HepG2 (cell line): ENCODE results near the gene MSS51.

ENCODE experiments used
- ASH2L ChIP-seq: fragments of 300-600, 200-600 bp; sonication (generic); IDR thresholded peaks from 2 replicates; pipeline ENCODE4 v1.7.0; 2017; ENCODE audit warnings: low read depth, mild to moderate bottlenecking, moderate library complexity, mixed read lengths, low read length; ENCODE audit not compliant: insufficient read length
- EED ChIP-seq: sonication (generic); formaldehyde crosslinking; IDR thresholded peaks from 2 replicates; pipeline ENCODE4 v1.5.0; 2020; ENCODE audit warnings: mild to moderate bottlenecking, missing genetic modification reagents
- HCFC1 ChIP-seq: fragments of 150-350 bp; IDR thresholded peaks from 2 replicates; pipeline ENCODE4 v1.6.1; 2014; ENCODE audit warnings: low read depth, low read length
- HDAC2 ChIP-seq: sonication (generic); formaldehyde crosslinking; IDR thresholded peaks from 2 replicates; pipeline ENCODE4 v1.4.0; 2020; ENCODE audit warnings: missing genetic modification reagents
- PHF20 ChIP-seq: sonication (generic); formaldehyde crosslinking; IDR thresholded peaks from 2 replicates; pipeline ENCODE4 v1.5.0; 2020; ENCODE audit warnings: mild to moderate bottlenecking, missing genetic modification reagents
- SAFB2 ChIP-seq: sonication (generic); formaldehyde crosslinking; IDR thresholded peaks from 2 replicates; pipeline ENCODE4 v1.5.1; 2020; ENCODE audit warnings: missing genetic modification reagents, low read depth, mild to moderate bottlenecking, borderline replicate concordance
- SP1 ChIP-seq, 2 experiments: fragments of 450-650 bp in 1 of 2; sonication (generic) in 1 of 2; formaldehyde crosslinking in 1 of 2; IDR thresholded peaks; 2 replicates each; pipeline versions ENCODE4 v1.4.0 to v1.6.1; 2016 to 2020; ENCODE audit warnings: missing genetic modification reagents in 1 of 2
- TCF7L2 ChIP-seq: IDR thresholded peaks from 2 replicates; pipeline ENCODE4 v1.6.1; 2011; ENCODE audit warnings: mild to moderate bottlenecking, low read depth, low read length, moderate library complexity
- ZNF10 ChIP-seq: sonication (generic); formaldehyde crosslinking; IDR thresholded peaks from 2 replicates; pipeline ENCODE4 v1.4.0; 2020; ENCODE audit warnings: mild to moderate bottlenecking, low read depth, missing genetic modification reagents, borderline replicate concordance
- ZNF335 ChIP-seq: sonication (generic); formaldehyde crosslinking; IDR thresholded peaks from 2 replicates; pipeline ENCODE4 v1.4.0; 2020; ENCODE audit warnings: missing genetic modification reagents
- ZNF589 ChIP-seq: sonication (generic); formaldehyde crosslinking; conservative IDR thresholded peaks from 2 replicates; pipeline ENCODE4 v1.8.0; 2022; ENCODE audit warnings: mild to moderate bottlenecking, moderate library complexity, missing genetic modification reagents

- TF ChIP-seq SP1 (IDR thresholded peaks at IDR 0.05): no peak
- no peak for TF ChIP-seq SP1 (CRISPR knock-in tag; IDR thresholded peaks at IDR 0.05)
- TF ChIP-seq PHF20: no peak
- no peak for TF ChIP-seq ZNF335 (CRISPR knock-in tag)
- no peak for TF ChIP-seq HCFC1
- TF ChIP-seq ZNF589 (CRISPR knock-in tag): no peak
- TF ChIP-seq HDAC2 (CRISPR knock-in tag): no peak
- TF ChIP-seq SAFB2 (CRISPR knock-in tag): no peak
- no peak for TF ChIP-seq EED (CRISPR knock-in tag)
- no peak for TF ChIP-seq TCF7L2
- no peak for TF ChIP-seq ZNF10 (CRISPR knock-in tag)
- no peak for TF ChIP-seq ASH2L
Observed at GRCh38 chr10:73379064-73379748, 54.2 kb downstream of the MSS51 start.
